NB4 (cell line): ENCODE results near the gene MIB1.

Experiments used
- MYC ChIP-seq: IDR thresholded peaks from 2 replicates; pipeline ENCODE4 v1.6.1; 2011; ENCODE audit warnings: low read depth, low read length
- POLR2A ChIP-seq: IDR thresholded peaks from 2 replicates; pipeline ENCODE4 v1.6.1; 2011; ENCODE audit warnings: mild to moderate bottlenecking; ENCODE audit not compliant: insufficient read length; ENCODE audit errors: extremely low read depth
- TF ChIP-seq, protein P1 (sequence below): IDR thresholded peaks from one replicate; pipeline ENCODE4 v1.5.1; 2012; ENCODE audit warnings: low read depth, low read length
- TF ChIP-seq, protein P2 (sequence below): IDR thresholded peaks from 2 replicates; pipeline ENCODE4 v1.6.1; 2011; ENCODE audit warnings: low read depth, low read length

DNA sequence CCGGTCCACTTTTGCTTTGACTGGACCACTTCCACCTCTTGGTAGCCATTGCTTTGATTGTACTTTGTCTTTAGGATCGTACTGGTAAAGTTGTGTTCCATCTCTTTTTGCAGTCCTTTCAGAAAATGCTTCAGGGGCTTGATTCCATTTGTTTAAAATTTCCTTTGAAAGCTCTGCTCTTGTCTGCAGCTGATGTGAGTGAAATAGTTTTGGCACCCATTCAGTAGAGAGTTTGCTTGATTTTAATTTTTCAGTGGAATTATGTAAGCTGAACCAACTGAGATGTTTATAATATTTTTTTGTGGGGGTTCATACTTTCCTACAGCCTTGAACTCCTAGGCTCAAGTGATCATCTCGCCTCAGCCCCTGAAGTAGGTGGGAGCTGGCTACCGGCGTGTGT is 7.6 kb upstream of the MIB1 start:
- TF ChIP-seq, protein P1, sequence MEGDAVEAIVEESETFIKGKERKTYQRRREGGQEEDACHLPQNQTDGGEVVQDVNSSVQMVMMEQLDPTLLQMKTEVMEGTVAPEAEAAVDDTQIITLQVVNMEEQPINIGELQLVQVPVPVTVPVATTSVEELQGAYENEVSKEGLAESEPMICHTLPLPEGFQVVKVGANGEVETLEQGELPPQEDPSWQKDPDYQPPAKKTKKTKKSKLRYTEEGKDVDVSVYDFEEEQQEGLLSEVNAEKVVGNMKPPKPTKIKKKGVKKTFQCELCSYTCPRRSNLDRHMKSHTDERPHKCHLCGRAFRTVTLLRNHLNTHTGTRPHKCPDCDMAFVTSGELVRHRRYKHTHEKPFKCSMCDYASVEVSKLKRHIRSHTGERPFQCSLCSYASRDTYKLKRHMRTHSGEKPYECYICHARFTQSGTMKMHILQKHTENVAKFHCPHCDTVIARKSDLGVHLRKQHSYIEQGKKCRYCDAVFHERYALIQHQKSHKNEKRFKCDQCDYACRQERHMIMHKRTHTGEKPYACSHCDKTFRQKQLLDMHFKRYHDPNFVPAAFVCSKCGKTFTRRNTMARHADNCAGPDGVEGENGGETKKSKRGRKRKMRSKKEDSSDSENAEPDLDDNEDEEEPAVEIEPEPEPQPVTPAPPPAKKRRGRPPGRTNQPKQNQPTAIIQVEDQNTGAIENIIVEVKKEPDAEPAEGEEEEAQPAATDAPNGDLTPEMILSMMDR, result no peak
- TF ChIP-seq POLR2A (no peak), MYC (no peak)
- TF ChIP-seq, protein P2, sequence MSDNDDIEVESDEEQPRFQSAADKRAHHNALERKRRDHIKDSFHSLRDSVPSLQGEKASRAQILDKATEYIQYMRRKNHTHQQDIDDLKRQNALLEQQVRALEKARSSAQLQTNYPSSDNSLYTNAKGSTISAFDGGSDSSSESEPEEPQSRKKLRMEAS, result no peak
